Measurements from ENCODE around the gene IQGAP3. TPM values are rescaled to one million over a fixed set of nuclear protein-coding genes. Genes with fewer than 3 reads are reported as not detected.

The IQGAP3 gene
- total and polyA plus RNA-seq, 9 donors: 0.05 to 1.2 (median 0.30) TPM; not detected in 1

DNA sequence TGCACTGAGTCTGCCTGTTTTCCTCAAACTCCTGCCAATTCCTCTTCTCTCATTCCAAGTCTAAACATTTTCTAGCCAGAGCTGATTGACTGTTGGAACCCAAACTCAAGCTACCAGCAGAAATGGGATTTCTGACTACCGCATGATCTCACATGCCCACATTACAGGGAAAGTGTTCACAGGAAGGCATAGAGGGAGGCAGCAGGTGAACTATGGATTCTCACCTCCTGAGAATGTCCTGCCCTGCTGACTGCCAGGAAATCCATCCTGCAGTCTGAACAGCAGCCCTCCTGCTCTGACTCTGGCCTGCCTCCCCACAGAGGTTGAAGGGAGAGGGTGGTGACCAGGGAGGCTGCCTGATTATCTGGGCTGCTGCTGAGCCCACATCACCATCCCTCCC, 22.5 kb downstream of the IQGAP3 start:
- WGBS, 3 donors: 86 to 97% (median 93%) methylated on average over 1 of the region's 1 CpG
- TF ChIP-seq POLR2A (IDR thresholded peaks at IDR 0.05): no peak
- TF ChIP-seq EP300 (IDR thresholded peaks at IDR 0.05): no peak
- TF ChIP-seq, protein P1, sequence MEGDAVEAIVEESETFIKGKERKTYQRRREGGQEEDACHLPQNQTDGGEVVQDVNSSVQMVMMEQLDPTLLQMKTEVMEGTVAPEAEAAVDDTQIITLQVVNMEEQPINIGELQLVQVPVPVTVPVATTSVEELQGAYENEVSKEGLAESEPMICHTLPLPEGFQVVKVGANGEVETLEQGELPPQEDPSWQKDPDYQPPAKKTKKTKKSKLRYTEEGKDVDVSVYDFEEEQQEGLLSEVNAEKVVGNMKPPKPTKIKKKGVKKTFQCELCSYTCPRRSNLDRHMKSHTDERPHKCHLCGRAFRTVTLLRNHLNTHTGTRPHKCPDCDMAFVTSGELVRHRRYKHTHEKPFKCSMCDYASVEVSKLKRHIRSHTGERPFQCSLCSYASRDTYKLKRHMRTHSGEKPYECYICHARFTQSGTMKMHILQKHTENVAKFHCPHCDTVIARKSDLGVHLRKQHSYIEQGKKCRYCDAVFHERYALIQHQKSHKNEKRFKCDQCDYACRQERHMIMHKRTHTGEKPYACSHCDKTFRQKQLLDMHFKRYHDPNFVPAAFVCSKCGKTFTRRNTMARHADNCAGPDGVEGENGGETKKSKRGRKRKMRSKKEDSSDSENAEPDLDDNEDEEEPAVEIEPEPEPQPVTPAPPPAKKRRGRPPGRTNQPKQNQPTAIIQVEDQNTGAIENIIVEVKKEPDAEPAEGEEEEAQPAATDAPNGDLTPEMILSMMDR (IDR thresholded peaks at IDR 0.05): no peak
- no peaks in the 10 kb centered on the region for H3K4me1 ChIP-seq (ENCODE audit: insufficient read depth)
- H3K27me3 ChIP-seq: no peaks in the 10 kb centered on the region
- H3K9me3 ChIP-seq: no peaks in the 10 kb centered on the region
- H3K36me3 ChIP-seq: no peaks in the 10 kb centered on the region
- intact Hi-C loops (cut with DNase I): no loop called here
- H3K4me3 ChIP-seq: no peak overlapping the region
- no peak overlapping the region for H3K27ac ChIP-seq
- no peak for DNase-seq

DNA sequence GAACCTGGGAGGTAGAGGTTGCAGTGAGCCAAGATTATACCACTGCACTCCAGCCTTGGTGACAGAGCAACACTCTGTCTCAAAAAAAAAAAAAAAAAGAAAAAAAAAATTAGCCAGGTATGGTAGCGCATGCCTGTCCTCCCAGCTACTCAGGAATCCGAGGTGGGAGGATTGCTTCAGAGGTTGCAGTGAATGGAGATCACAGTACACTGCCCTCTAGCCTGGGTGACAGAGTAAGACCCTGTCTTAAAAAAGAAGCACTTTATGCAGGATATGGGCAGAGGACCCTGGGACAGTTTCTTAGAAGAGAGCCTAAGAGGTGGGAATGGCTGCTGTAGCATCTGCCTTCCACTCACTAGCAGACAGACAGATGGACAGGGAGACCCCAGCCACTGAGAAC, 23.0 kb downstream of the IQGAP3 start:
- Histone ChIP-seq H3K4me3 (no peak overlapping the region), H3K27ac (no peak overlapping the region), H3K36me3 (no peaks in the 10 kb centered on the region), H3K9me3 (no peaks in the 10 kb centered on the region), H3K4me1 (ENCODE audit: insufficient read depth) (no peaks in the 10 kb centered on the region), H3K27me3 (no peaks in the 10 kb centered on the region)
- WGBS, 3 donors: 62 to 82% (median 69%) methylated on average over 2 of the region's 2 CpGs
- intact Hi-C loops (cut with DNase I): no loop called here
- TF ChIP-seq EP300 (IDR thresholded peaks at IDR 0.05) (no peak), POLR2A (IDR thresholded peaks at IDR 0.05) (no peak)
- TF ChIP-seq, protein P1 (IDR thresholded peaks at IDR 0.05): no peak
- DNase-seq: no peak

DNA sequence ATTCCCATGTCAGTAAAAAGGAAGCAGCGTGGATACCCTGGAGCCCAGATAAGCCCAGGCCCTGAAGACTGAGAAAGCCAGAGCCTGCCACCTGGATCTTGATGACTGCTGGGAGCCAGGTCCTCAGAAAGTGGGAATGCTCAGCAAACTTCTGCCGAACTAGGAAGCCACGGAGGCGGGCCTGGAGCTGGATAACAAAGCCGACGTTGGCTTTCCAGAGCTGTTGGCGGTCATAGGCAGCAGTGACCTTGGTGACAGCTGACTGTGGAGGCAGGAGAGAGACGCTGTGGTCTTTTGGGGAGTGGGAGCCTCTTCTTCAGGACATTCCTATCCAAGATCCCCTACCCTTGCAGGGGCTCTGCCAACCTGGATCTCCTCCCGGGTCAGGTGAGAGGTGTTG, 24.4 kb downstream of the IQGAP3 start:
- DNase-seq: no peak
- H3K36me3 ChIP-seq: no peaks in the 10 kb centered on the region
- WGBS, 3 donors: 61 to 82% (median 81%) methylated on average over 9 of the region's 9 CpGs

DNA sequence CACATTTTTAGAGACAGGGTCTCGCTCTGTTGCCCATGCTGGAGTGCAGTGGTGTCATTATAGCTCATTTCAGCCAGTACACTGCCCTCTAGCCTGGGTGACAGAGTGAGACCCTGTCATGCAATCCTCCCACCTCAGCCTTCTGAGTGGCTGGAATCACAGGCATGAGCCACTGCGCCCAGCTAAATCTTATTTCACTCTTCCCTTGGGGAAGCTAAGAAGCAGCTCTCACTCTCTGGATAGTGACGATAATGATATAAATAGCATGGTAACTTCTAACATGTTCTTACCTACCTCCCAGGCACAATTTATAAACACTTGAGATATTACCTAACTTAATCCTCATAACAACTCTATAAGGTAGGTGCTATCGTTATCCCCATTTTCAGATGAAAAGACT, 24.9 kb downstream of the IQGAP3 start:
- no peak for TF ChIP-seq EP300 (IDR thresholded peaks at IDR 0.05)
- TF ChIP-seq, protein P1 (IDR thresholded peaks at IDR 0.05): no peak
- TF ChIP-seq POLR2A (IDR thresholded peaks at IDR 0.05): no peak
- Histone ChIP-seq H3K4me1 (ENCODE audit: insufficient read depth) (no peaks in the 10 kb centered on the region), H3K36me3 (no peaks in the 10 kb centered on the region), H3K27me3 (no peaks in the 10 kb centered on the region), H3K4me3 (no peak overlapping the region), H3K9me3 (no peaks in the 10 kb centered on the region), H3K27ac (no peak overlapping the region)
- WGBS, 3 donors: 93 to 99% (median 97%) methylated on average over 4 of the region's 4 CpGs
- intact Hi-C loops (cut with DNase I): no loop called here
- DNase-seq: no peak

More for the DNA sequence above, 24.4 kb downstream of the IQGAP3 start:
- TF ChIP-seq POLR2A (IDR thresholded peaks at IDR 0.05) (no peak), EP300 (IDR thresholded peaks at IDR 0.05) (no peak)
- TF ChIP-seq, protein P1 (IDR thresholded peaks at IDR 0.05): no peak
- no peaks in the 10 kb centered on the region for H3K27me3 ChIP-seq
- no peaks in the 10 kb centered on the region for H3K4me1 ChIP-seq (ENCODE audit: insufficient read depth)
- intact Hi-C loops (cut with DNase I): no loop called here
- no peaks in the 10 kb centered on the region for H3K9me3 ChIP-seq
- no peak overlapping the region for H3K27ac ChIP-seq
- H3K4me3 ChIP-seq: no peak overlapping the region

Measured in ovary (tissue), 9 donors.